MCF 10A (cell line): ENCODE data around the gene TBC1D7. TPM values are rescaled to one million over a fixed set of nuclear protein-coding genes. Genes with fewer than 3 reads are reported as not detected.

Experiments used
- BruUV-seq: library from RNA; stranded (reverse); fragments of 400-500 nt; replicated peaks from 2 replicates; lab custom pipeline; 2021; lab: Mats Ljungman, UMichigan
- CTCF ChIA-PET: fragments of 300-600 bp; sonication (Branson Sonifier 250); formaldehyde crosslinking; extraction: SDS; loops from one replicate; lab custom pipeline; 2021; ENCODE audit warnings: antibody characterized with exemption, inconsistent platforms; lab: Yijun Ruan, JAX
- POLR2A ChIA-PET: fragments of 300-600, 350-650 bp; sonication (Branson Sonifier 250); formaldehyde crosslinking; extraction: SDS; loops from one replicate; lab custom pipeline; 2020; ENCODE audit warnings: antibody characterized with exemption, inconsistent platforms; lab: Yijun Ruan, JAX
- DNase-seq: peaks from one replicate; pipeline ENCODE4 v3.0.0-alpha.2; 2018; ENCODE audit not compliant: unreplicated experiment
- H3K27ac Mint-ChIP-seq: one replicate; pipeline ENCODE4 v1.8.0; 2022; ENCODE audit warnings: mild to moderate bottlenecking, low read depth, mixed read lengths; ENCODE audit not compliant: unreplicated experiment
- H3K27me3 Mint-ChIP-seq: one replicate; pipeline ENCODE4 v1.8.0; 2022; ENCODE audit warnings: mixed read lengths; ENCODE audit not compliant: insufficient read depth, unreplicated experiment
- H3K36me3 Mint-ChIP-seq: one replicate; pipeline ENCODE4 v1.8.0; 2022; ENCODE audit warnings: mild to moderate bottlenecking, moderate library complexity, mixed read lengths; ENCODE audit not compliant: insufficient read depth, unreplicated experiment
- H3K4me1 Mint-ChIP-seq: one replicate; pipeline ENCODE4 v1.8.0; 2022; ENCODE audit warnings: mixed read lengths; ENCODE audit not compliant: insufficient read depth, unreplicated experiment
- H3K4me3 Mint-ChIP-seq: one replicate; pipeline ENCODE4 v1.8.0; 2022; ENCODE audit warnings: mild to moderate bottlenecking, moderate library complexity, mixed read lengths; ENCODE audit not compliant: unreplicated experiment
- H3K9me3 Mint-ChIP-seq: one replicate; pipeline ENCODE4 v1.8.0; 2022; ENCODE audit warnings: mixed read lengths; ENCODE audit not compliant: unreplicated experiment
- intact Hi-C: fragments of 100-400 bp; cut with micrococcal nuclease; formaldehyde crosslinking; loops from 2 replicates; pipeline ENCODE4 v1.14.1; 2022
- total RNA-seq: library from RNA; stranded (reverse); gene quantifications from 2 replicates; pipeline ENCODE4 v1.2.3, GENCODE V29; 2022
- TF ChIP-seq, protein P1 (sequence below): fragments of 200-600 bp; IDR thresholded peaks from one replicate; pipeline ENCODE4 v1.8.0; 2022; ENCODE audit warnings: antibody characterized with exemption, mild to moderate bottlenecking; ENCODE audit not compliant: unreplicated experiment

TBC1D7 gene
- total RNA-seq, 1 experiment from 2014 or later: 19.5 TPM

GRCh38 chr6:13278991-13279390 lies 49.3 kb downstream of the TBC1D7 start:
- intact Hi-C loops: no loop called here
- Mint-ChIP-seq H3K9me3 (no peaks in the 10 kb centered on the region), H3K4me1 (no peaks in the 10 kb centered on the region), H3K36me3 (no peaks in the 10 kb centered on the region), H3K27ac (no peak overlapping the region), H3K27me3 (no peaks in the 10 kb centered on the region), H3K4me3 (no peak overlapping the region)
- ChIA-PET POLR2A (no interaction called here), CTCF (interaction anchor here (0.6 to 1.4 kb wide), 3 partner anchors 14 to 296 kb away, joined by 3 to 6 read pairs (median 3); partner anchors contain the start of gene SIRT5)
- no TSS peak for BruUV-seq
- no peak for DNase-seq
- TF ChIP-seq, protein P1, sequence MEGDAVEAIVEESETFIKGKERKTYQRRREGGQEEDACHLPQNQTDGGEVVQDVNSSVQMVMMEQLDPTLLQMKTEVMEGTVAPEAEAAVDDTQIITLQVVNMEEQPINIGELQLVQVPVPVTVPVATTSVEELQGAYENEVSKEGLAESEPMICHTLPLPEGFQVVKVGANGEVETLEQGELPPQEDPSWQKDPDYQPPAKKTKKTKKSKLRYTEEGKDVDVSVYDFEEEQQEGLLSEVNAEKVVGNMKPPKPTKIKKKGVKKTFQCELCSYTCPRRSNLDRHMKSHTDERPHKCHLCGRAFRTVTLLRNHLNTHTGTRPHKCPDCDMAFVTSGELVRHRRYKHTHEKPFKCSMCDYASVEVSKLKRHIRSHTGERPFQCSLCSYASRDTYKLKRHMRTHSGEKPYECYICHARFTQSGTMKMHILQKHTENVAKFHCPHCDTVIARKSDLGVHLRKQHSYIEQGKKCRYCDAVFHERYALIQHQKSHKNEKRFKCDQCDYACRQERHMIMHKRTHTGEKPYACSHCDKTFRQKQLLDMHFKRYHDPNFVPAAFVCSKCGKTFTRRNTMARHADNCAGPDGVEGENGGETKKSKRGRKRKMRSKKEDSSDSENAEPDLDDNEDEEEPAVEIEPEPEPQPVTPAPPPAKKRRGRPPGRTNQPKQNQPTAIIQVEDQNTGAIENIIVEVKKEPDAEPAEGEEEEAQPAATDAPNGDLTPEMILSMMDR: no peak

GRCh38 chr6:13278164-13278563 lies 50.2 kb downstream of the TBC1D7 start:
- BruUV-seq: no TSS peak
- intact Hi-C loops: no loop called here

DNA sequence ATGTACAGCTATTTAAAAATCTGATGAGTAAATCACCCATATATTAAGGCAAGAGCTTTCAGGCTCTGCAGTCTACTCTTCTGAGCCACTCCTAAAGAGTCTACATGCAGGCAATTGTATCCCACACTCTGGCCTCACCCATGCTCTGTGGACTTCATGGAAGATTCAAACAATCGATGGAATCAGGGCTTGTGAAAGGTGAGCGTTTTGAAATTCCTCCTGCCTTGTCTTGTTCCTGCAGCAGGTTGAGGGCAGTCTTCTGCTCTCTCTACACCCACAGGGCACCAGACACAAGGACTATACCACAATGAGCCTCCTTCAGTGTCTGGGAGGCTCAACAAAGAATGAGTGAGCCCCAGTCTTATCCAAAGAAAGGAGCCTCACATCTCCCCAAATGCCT lies 51.1 kb downstream of the TBC1D7 start:
- Mint-ChIP-seq H3K9me3 (no peaks in the 10 kb centered on the region), H3K27ac (no peak overlapping the region), H3K4me3 (no peak overlapping the region), H3K4me1 (no peaks in the 10 kb centered on the region), H3K27me3 (no peaks in the 10 kb centered on the region), H3K36me3 (no peaks in the 10 kb centered on the region)
- ChIA-PET POLR2A (no interaction called here), CTCF (interaction anchor here (0.7 kb wide), 1 partner anchor 19 kb away, joined by 3 read pairs; no protein-coding TSS in a partner anchor)
- TF ChIP-seq, protein P1: no peak
- no peak for DNase-seq
- no TSS peak for BruUV-seq
- intact Hi-C loops: no loop called here

More at GRCh38 chr6:13278164-13278563, 50.2 kb downstream of the TBC1D7 start:
- Mint-ChIP-seq H3K4me3 (no peak overlapping the region), H3K4me1 (no peaks in the 10 kb centered on the region), H3K9me3 (no peaks in the 10 kb centered on the region), H3K27ac (no peak overlapping the region), H3K36me3 (no peaks in the 10 kb centered on the region), H3K27me3 (no peaks in the 10 kb centered on the region)
- TF ChIP-seq, protein P1: no peak
- CTCF ChIA-PET: interaction anchor here (0.9 to 1.4 kb wide), 3 partner anchors 13 to 53 kb away, joined by 3 to 6 read pairs (median 5); no protein-coding TSS in a partner anchor
- POLR2A ChIA-PET: interaction anchor here (0.9 kb wide), 1 partner anchor 26 kb away, joined by 3 read pairs; no protein-coding TSS in a partner anchor
- no peak for DNase-seq

DNA sequence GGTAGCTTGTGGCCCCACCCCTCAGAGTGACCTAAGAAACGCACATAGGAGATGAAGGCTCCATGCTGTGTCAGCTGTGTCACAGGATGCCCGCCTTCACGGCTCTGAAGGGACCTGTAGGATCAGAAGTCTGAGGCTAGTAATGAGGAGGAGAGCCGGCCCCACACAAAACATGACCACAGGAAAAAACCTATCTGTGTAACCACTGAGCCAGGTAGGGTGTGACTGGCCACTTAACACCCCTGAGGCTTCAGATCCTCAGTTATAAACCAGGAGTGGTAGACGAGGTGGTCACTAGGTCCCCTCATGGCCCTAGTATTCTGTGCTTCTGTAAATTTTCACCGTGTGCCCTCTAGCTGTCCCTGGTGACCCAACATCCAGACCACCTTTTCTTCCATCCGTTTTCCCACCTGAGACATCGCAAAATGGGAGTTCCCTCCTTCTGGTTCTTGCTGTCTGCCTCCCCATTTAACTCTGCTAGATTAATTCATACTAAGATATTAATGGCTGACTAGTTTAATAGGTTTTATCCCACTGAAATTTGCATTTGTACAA lies 52.8 kb downstream of the TBC1D7 start:
- H3K27ac Mint-ChIP-seq: no peak overlapping the region
- TF ChIP-seq, protein P1: no peak
- intact Hi-C loops: no loop called here
- DNase-seq: no peak
- BruUV-seq: no TSS peak
- no peaks in the 10 kb centered on the region for H3K27me3 Mint-ChIP-seq
- ChIA-PET CTCF (no interaction called here), POLR2A (interaction anchor here (0.6 kb wide), 1 partner anchor 506 kb away, joined by 3 read pairs; no protein-coding TSS in a partner anchor)
- H3K36me3 Mint-ChIP-seq: no peaks in the 10 kb centered on the region
- no peaks in the 10 kb centered on the region for H3K9me3 Mint-ChIP-seq
- H3K4me1 Mint-ChIP-seq: no peaks in the 10 kb centered on the region
- no peak overlapping the region for H3K4me3 Mint-ChIP-seq
